Measurements from ENCODE around the gene CFDP1.

DNA sequence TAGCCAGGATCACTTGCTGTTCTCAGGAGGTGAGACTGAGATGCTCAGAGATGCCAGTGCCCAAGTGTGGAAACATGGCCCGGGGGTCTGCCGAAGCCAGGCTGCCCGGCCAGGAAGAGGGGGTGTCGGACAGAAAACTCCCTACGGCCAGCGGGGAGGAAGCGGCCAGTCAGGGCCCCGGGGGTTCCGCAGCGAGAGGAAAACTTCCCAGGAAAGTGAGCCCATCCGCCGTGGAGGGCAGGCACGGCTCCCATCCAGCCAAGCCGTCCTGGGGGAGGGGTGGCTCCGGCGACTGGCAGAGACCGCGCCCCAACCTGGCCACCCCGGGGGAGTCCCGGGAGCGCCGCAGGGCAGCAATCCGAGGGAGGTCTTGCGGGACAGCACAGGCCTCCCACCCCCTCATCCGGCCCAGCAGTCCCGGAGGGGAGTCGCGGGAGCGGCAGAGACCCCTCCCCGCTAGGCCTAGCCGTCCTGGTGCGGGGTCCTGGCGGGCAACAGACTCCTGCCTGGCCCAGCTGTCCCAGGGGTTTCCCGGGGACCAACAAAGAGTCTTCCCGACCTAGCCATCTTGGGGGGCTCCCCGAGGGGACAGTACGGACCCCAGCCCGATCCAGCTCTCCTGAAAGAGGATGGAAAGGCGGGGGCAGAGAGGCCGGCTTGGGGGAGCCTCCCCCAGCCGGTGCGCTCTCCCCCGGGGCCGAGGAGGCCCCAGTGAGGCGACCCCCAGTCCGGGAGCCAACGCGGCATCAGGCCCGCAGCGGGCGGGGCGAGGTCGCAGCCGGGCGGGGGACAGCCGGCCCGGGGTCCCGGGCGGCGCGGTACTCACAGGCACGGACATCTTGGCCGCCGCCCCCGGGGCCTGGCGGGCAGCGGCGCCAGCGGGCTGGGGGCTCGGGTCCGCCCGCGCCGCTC, 168.0 kb downstream of the CFDP1 start:
- TF ChIP-seq, protein P1, sequence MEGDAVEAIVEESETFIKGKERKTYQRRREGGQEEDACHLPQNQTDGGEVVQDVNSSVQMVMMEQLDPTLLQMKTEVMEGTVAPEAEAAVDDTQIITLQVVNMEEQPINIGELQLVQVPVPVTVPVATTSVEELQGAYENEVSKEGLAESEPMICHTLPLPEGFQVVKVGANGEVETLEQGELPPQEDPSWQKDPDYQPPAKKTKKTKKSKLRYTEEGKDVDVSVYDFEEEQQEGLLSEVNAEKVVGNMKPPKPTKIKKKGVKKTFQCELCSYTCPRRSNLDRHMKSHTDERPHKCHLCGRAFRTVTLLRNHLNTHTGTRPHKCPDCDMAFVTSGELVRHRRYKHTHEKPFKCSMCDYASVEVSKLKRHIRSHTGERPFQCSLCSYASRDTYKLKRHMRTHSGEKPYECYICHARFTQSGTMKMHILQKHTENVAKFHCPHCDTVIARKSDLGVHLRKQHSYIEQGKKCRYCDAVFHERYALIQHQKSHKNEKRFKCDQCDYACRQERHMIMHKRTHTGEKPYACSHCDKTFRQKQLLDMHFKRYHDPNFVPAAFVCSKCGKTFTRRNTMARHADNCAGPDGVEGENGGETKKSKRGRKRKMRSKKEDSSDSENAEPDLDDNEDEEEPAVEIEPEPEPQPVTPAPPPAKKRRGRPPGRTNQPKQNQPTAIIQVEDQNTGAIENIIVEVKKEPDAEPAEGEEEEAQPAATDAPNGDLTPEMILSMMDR (IDR thresholded peaks at IDR 0.05) = no peak
- TF ChIP-seq POLR2A (IDR thresholded peaks at IDR 0.05) = no peak
